Adrenal gland (tissue), 12 donors: ENCODE measurements around the gene HSD17B2. TPM values are rescaled to one million over a fixed set of nuclear protein-coding genes. Genes with fewer than 3 reads are reported as not detected.

ENCODE experiments used
- DNase-seq, 7 donors: peaks; one replicate each; pipeline ENCODE4 v3.0.0-alpha.2; 2019 to 2020
- H3K27ac ChIP-seq, 5 donors: fragments of 200-600 bp; sonication (generic) in 4 of 5; 1 replicate in 3 of 5; 2 replicates in 2 of 5; pipeline versions ENCODE4 v1.5.1 to v1.8.0; 2016 to 2020; ENCODE audit warnings: mild to moderate bottlenecking in 1 of 5
- H3K27me3 ChIP-seq: fragments of 200-600 bp; 2 replicates; pipeline ENCODE4 v1.8.0; 2021
- H3K36me3 ChIP-seq, 2 donors: fragments of 200-600 bp; replicated peaks in 1 of 2; 1 replicate in 1 of 2; 2 replicates in 1 of 2; pipeline versions ENCODE4 v1.5.1 to v1.8.0; 2018 to 2022
- H3K4me1 ChIP-seq, 2 donors: fragments of 200-600 bp; replicated peaks in 1 of 2; 1 replicate in 1 of 2; 2 replicates in 1 of 2; pipeline versions ENCODE4 v1.5.1 to v1.8.0; 2018 to 2021
- H3K4me3 ChIP-seq, 4 donors: fragments of 200-600 bp; sonication (generic) in 3 of 4; one replicate each; pipeline ENCODE4 v1.5.1; 2016 to 2018
- H3K9me3 ChIP-seq, 3 donors: fragments of 200-600 bp; sonication (generic) in 1 of 3; replicated peaks in 1 of 3; 1 replicate in 2 of 3; 2 replicates in 1 of 3; pipeline versions ENCODE4 v1.5.1 to v1.8.0; 2016 to 2021
- POLR2A ChIP-seq, 2 donors: fragments of 450-650 bp; IDR thresholded peaks; one replicate each; pipeline ENCODE4 v1.6.1; 2017; ENCODE audit warnings: antibody characterized with exemption in 2 of 2, mild to moderate bottlenecking in 2 of 2, moderate library complexity in 1 of 2
- WGBS, 4 donors: extraction: QIAGEN DNeasy Blood & Tissue Kit in 2 of 4; methylation state at CpG; one replicate each; pipeline versions ENCODE4 v1.1.5 to v1.1.7; 2013 to 2017; 5-methylcytosine and 5-hydroxymethylcytosine counted together
- intact Hi-C, 2 donors: fragments of 100-400 bp; cut with DNase I; formaldehyde crosslinking; loops; one replicate each; pipeline versions ENCODE4 v1.14.1 to v1.15.0; 2022 to 2023
- polyA plus RNA-seq, 3 donors: library from polyadenylated mRNA; stranded (reverse); fragments of 200-250 nt in 2 of 3; fragments of 350-450 nt in 1 of 3; fragmentation: Illumina TruSeq in 1 of 3; extraction: RNeasy Lipid Tissue Mini Kit (QIAGEN cat#74804) in 1 of 3; gene quantifications; one replicate each; pipeline ENCODE4 v1.2.3, GENCODE V29; 2013 to 2014
- total RNA-seq, 9 donors: library from RNA; depleted of rRNA in 4 of 9; stranded (reverse); fragments of >200 nt in 4 of 9; fragments of 120-200 nt in 1 of 9; fragmentation: NEBNext Ultra II Directional in 1 of 9; extraction: Animal tissue kit (Norgen Biotek cat#: 25700) in 1 of 9; gene quantifications; one replicate each; pipeline versions ENCODE4 v1.1.0 to v1.2.4, GENCODE V29; 2013 to 2023
- TF ChIP-seq, protein P1 (sequence below), 6 experiments: fragments of 450-650 bp in 4 of 6; fragments of 200-600 bp in 2 of 6; sonication (generic) in 1 of 6; IDR thresholded peaks; 1 replicate in 5 of 6; 2 replicates in 1 of 6; pipeline versions ENCODE4 v1.5.1 to v1.8.0; 2016 to 2021; ENCODE audit warnings: antibody characterized with exemption in 6 of 6, mild to moderate bottlenecking in 2 of 6, moderate library complexity in 1 of 6
- donor health status: healthy with polysubstance abuse.
- donor health status: Bipolar disorder and iron deficiency.
- donor health status: DM: yes; HTN: yes; CAD: no.
- donor health status: DM: no; HTN: no; CAD: no.
- donor health status: DM: no; HTN: no; CAD: no.
- donor health status: DM: yes; HTN: yes; CAD: no.

Gene HSD17B2
- total and polyA plus RNA-seq, 12 donors, result 0.10 to 0.16 TPM; not detected in 10

DNA sequence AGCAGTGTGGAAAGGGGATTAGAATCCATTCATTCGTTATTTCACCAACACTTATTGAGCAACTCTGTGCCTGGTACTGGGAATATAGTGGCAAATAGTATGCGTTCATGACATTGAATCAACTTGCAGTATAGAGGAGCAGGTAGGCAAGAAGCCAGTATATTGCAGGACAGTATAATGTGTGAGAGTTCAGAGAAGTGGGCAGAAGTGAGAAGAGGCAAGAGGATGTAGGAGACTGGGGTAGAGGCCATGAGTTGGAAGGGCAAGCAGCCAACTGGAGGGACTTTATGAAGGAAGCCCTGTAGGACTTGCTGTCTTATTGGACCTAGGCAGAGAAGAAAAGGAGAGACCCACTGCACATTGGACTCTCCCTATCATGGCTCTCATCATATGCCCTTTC is 12.3 kb downstream of the HSD17B2 start:
- no peaks in the 10 kb centered on the region for H3K9me3 ChIP-seq
- WGBS, 4 donors, result 82 to 91% (median 87%) methylated on average over 2 of the region's 2 CpGs
- H3K4me1 ChIP-seq, result no peaks in the 10 kb centered on the region
- no peak overlapping the region for H3K27ac ChIP-seq
- intact Hi-C loops, result no loop called here
- TF ChIP-seq POLR2A (IDR thresholded peaks at IDR 0.05), result no peak
- TF ChIP-seq, protein P1, sequence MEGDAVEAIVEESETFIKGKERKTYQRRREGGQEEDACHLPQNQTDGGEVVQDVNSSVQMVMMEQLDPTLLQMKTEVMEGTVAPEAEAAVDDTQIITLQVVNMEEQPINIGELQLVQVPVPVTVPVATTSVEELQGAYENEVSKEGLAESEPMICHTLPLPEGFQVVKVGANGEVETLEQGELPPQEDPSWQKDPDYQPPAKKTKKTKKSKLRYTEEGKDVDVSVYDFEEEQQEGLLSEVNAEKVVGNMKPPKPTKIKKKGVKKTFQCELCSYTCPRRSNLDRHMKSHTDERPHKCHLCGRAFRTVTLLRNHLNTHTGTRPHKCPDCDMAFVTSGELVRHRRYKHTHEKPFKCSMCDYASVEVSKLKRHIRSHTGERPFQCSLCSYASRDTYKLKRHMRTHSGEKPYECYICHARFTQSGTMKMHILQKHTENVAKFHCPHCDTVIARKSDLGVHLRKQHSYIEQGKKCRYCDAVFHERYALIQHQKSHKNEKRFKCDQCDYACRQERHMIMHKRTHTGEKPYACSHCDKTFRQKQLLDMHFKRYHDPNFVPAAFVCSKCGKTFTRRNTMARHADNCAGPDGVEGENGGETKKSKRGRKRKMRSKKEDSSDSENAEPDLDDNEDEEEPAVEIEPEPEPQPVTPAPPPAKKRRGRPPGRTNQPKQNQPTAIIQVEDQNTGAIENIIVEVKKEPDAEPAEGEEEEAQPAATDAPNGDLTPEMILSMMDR (IDR thresholded peaks at IDR 0.05), result no peak
- DNase-seq, result no peak
- no peaks in the 10 kb centered on the region for H3K36me3 ChIP-seq
- H3K27me3 ChIP-seq, result no peaks in the 10 kb centered on the region
- H3K4me3 ChIP-seq, result no peak overlapping the region

DNA sequence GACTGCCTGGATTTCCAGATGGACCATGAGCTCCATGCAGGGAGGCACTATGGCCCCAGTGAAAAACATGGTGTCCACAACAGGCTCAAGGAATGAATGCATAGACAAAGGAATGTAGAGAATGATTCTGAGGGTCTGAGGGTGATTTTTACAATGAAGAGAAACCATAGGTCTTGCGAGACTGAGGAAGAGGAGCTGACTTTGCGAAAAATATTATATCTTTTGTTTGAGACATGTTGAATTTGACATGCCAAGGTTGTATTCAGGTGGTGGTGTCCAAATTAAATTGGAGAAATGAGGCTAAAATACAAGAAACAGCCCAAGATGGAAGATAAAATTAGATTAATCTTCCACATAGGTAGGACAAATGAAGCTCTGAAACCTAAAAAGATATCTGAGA is 12.7 kb downstream of the HSD17B2 start:
- no peak for TF ChIP-seq POLR2A (IDR thresholded peaks at IDR 0.05)
- TF ChIP-seq, protein P1 (IDR thresholded peaks at IDR 0.05), result no peak
- DNase-seq, result no peak
- Histone ChIP-seq H3K9me3 (no peaks in the 10 kb centered on the region), H3K4me3 (no peak overlapping the region), H3K27me3 (no peaks in the 10 kb centered on the region), H3K27ac (no peak overlapping the region), H3K4me1 (no peaks in the 10 kb centered on the region), H3K36me3 (no peaks in the 10 kb centered on the region)
- intact Hi-C loops, result no loop called here
- 87 to 91% (median 90%) methylated on average over 2 of the region's 2 CpGs for WGBS, 4 donors

DNA sequence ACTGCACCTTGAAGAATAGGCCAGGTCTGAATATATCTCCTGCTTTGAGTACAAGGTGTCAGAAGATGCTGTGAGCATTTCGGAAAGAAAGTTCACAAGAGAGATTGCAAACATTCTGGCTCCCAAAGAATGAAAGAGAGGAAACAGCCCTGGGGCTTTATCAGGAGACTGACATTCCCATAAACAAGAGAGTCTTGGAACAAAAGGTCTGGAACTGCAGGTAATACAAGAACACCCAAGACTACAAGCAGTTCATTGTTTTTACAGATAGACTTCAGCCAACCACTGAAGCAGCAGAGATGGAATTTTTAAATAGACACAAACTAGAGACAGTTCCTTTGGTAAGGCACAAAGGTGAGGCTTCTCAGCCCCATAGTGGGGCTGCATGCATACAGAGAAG is 14.4 kb downstream of the HSD17B2 start:
- 80 to 91% (median 87%) methylated on average over 1 of the region's 1 CpG for WGBS, 4 donors
- intact Hi-C loops, result no loop called here
- Histone ChIP-seq H3K9me3 (no peaks in the 10 kb centered on the region), H3K4me1 (no peaks in the 10 kb centered on the region), H3K36me3 (no peaks in the 10 kb centered on the region), H3K4me3 (no peak overlapping the region), H3K27me3 (no peaks in the 10 kb centered on the region), H3K27ac (no peak overlapping the region)
- no peak for DNase-seq
- TF ChIP-seq, protein P1 (IDR thresholded peaks at IDR 0.05), result no peak
- no peak for TF ChIP-seq POLR2A (IDR thresholded peaks at IDR 0.05)

DNA sequence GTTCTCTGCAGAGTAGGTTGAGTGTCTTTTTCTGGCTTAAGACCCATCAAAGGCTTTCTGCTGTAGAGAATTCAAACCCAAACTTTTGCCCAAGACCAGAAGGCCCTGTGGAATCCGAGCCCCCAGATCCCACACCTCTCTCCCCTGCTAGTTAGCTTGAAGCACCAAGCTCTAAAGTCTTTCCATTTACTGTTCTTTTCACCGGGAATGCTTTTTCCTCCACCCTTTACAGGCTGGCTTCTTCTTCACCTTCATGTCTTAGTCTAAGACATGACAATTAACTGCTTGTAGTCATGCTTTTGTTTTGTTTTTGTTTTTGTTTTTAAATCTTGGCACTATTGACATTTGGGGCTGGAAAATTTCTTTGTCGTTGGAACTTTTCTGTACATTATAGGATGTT is 15.5 kb downstream of the HSD17B2 start:
- no peak for DNase-seq
- Histone ChIP-seq H3K4me1 (no peaks in the 10 kb centered on the region), H3K27me3 (no peaks in the 10 kb centered on the region), H3K9me3 (no peaks in the 10 kb centered on the region), H3K4me3 (no peak overlapping the region), H3K36me3 (no peaks in the 10 kb centered on the region), H3K27ac (no peak overlapping the region)
- intact Hi-C loops, result no loop called here
- WGBS, 4 donors, result 54 to 62% (median 58%) methylated on average over 3 of the region's 3 CpGs
- TF ChIP-seq POLR2A (IDR thresholded peaks at IDR 0.05), result no peak
- TF ChIP-seq, protein P1 (IDR thresholded peaks at IDR 0.05), result no peak
